ENCODE measurements around the gene PTPRJ. TPM values are rescaled to one million over a fixed set of nuclear protein-coding genes. Genes with fewer than 3 reads are reported as not detected.
A peak's percentile ranks its signal among the peaks of the same experiment; 100 is the strongest.
"Not testable (repeated sequence)": the region's sequence is repeated elsewhere in the genome, so short reads cannot be mapped to it uniquely, and the experiment has no call there.

Gene PTPRJ
- total RNA-seq, result 22.7 TPM

DNA sequence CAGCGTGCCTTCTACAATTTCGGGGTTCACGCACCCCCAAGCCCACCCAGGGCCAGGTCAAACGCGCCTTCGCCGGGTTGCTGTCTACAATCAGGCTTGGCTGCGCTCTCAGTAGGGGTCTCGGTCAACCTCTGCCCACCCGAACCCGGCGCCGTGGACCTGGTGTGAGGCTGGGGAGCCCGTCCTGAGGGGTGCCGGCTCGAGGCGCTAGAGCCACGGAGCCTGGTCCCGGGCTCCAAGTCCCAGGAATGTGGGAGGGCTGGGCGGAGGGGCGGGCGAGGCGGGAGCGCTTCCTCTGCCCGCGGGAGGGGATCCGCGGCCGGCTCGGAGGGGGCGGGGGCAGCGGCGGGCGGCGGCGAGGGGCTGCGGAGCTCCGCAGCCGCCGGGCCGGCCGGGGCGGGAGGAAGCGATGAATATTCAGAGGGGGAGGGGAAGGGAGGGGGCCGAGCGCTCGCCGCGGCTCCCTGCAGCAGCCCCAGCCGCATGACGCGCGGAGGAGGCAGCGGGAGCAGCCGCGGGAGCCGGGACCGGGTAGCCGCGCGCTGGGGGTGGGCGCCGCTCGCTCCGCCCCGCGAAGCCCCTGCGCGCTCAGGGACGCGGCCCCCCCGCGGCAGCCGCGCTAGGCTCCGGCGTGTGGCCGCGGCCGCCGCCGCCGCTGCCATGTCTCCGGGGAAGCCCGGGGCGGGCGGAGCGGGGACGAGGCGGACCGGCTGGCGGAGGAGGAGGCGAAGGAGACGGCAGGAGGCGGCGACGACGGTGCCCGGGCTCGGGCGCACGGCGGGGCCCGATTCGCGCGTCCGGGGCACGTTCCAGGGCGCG lies at the start of gene PTPRJ:
Gene PTPRJ (plus strand): TSS at position 472 of the 819 bp plus-strand sequence. CDS start 354 bp downstream, outside the sequence.
- DNase-seq (ENCODE audit: low spot score) (peak; percentile 80), ATAC-seq (peak; percentile 70)

DNA sequence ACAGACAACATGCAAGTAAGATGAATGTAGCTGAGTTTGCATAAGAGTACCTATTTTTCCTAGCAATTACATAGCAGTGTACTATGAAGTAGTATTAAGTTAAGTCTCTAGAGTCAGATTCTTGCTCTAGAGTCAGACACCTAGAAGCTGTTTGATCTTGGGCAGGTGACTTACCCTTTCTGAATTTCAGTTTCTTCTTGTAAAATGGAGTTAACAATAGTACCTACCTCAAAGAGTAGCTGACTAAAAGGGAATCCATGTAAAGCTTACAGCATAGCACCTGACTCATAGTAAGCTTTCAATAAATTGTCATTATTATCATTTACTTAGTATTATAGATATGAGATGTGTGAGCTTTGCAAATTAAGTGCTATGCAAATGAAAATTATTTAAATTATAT lies 47.8 kb upstream of the PTPRJ start:
- no peak for DNase-seq (ENCODE audit: low spot score)
- no peak for ATAC-seq

GRCh38 chr11:47933797-47934196 lies 46.6 kb upstream of the PTPRJ start:
- not testable (repeated sequence) for ATAC-seq

GRCh38 chr11:47938791-47939560 lies 41.4 kb upstream of the PTPRJ start:
- DNase-seq (ENCODE audit: low spot score) (no peak), ATAC-seq (no peak)

More at GRCh38 chr11:47933797-47934196, 46.6 kb upstream of the PTPRJ start:
- DNase-seq (ENCODE audit: low spot score), result not testable (repeated sequence)

DNA sequence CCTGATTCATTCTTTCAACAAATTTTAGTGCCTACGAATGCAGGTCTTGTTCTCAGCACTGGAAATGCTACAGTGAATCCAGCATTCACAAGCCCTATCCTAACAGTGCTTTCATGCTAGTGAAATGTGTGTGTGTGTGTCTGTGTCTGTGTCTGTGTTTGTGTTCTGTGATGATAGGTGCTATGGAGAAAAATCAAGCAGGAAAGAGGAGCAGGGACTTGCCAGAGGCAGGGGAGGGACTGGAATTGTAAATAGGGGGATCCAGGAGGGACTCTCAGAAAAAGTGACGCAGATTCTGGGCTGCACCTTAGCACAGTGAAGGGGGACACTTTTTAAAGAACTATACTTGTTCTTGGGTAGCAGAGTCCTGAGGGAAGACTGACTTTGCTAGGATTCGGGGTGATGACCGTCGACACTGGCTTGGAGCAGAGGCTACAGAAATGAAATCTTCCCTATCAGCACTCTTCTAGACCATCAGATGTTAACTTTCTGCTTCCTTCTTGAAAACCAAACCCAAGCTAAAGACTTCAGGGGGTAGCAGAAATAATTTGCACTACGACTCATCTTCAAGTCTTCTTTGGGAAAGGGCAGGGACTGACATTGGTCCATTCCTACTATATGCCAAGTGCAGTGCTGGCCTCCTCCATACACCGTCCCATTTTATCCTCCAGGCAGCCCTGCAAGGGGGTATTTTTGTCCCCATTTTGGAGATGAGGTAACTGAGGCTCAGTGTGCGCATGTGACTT lies 39.3 kb upstream of the PTPRJ start:
- ATAC-seq (no peak), DNase-seq (ENCODE audit: low spot score) (no peak)

DNA sequence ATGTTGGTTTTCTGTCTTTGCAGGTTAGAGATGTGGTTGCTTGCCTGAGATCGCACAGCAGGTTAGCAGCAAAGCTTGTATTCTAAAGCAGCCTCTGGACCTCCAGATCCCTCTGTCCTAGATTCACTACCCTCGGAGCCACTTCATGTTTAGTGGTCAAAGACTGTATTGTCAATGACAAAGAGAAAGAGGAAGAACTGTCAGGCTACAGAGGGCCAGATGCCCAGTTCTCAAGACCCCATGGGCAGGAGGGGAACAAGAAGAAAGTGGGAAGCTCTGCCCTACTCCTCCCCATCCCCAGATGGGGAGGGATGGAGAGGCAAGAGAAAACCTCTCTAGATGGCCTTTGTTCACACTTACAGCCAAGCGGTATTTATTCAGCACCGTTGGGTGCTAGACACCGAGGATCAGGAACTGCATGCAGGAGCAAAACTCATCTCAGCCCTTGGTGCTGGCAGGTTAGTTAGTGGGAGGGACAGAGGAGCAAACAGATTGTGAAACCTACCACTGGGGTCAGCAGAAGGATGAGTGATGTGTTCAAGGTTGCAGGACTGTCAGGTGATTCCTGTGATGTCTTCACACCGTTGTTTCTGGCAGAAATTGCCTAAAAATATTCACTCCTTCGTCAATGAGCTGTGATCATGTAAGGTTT lies 38.3 kb upstream of the PTPRJ start:
- DNase-seq (ENCODE audit: low spot score) (peak; percentile 88), ATAC-seq (peak; percentile 83)

DNA sequence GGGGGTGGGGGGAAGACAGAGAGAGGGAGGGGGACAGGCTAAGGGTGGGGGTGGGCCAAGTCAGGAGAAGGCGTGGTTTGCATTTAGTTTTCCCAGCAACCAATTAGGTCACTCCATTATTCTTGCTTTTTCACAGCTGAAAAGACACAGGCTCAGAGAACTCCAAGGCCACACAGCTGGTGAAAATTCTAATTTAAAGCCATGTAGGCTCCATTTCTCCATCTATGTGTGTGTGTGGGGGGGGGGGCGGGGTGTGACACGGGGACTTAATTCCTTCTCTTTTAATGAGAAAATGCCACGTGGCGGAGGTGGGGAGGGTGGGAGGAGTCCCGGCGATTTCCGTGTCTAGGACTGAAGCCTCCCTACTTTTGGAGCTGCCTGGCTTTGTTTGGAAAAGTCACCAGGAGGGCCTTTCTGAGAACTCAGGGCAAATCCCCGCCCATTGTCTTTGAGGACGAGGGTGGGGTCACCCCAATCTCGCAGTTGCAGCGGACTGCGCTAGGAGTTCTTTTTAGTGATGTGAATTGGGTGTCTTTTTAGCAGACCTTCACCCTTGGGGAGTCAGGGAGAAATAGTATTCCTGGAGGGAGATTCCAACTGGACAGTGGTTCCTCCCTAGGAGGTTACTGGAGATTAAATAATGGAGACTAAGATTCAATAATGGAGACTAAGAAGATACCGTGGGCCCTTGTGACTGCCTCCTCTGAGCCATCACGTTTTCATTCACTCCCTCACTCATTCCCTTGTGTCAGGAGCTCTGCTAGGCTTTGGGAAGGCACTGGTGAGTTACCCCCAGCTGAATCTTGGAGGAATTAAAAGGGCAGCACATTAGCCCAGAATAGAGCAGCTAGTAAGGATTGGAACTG lies 36.4 kb upstream of the PTPRJ start:
- DNase-seq (ENCODE audit: low spot score) (no peak), ATAC-seq (no peak)

- ATAC-seq, result no peak
- DNase-seq (ENCODE audit: low spot score), result no peak
These were observed 35.7 kb upstream of the PTPRJ start for GRCh38 chr11:47944632-47945031.

DNA sequence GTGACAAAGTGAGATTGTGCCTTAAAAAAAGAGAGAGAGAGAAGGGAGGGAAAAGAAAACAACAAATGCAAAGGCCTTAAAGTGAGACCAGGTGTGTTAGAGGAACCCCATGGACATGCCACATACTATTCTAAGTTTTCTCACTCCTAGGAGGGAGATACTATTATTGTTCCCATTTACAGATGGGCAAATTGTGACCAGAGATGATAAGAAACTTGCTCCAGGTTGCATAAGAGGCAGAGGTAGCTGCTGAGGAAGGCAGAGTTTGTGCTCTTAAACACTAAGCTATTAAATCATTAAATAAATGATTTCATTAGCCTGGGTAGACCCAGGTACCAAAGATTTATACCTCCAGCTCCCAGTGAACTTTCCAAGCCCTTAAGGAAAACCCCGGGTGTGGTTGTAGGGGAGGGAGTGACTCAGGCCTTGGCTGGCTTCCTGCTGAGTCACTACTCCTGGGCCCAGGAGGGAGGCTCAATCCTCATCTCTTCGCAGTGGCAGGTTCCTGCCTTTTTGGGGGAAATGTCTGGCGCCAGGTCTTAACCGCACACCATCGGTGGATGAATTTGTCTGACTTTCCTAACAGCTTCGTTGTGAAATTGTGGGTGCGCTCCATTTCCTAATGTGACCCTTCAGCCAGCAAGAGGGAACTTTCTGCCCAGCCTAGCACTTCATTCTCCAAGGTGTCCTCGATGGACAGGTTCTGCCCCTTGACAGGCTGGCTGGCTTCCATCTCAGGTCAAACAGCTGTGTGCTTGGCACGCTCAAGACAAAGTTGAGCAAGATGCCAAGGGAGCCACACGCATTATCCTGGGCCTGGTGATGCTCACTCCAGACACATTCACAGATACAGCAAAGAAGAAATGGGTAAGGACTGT lies 33.4 kb upstream of the PTPRJ start:
- ATAC-seq (peak; percentile 66), DNase-seq (ENCODE audit: low spot score) (peak; percentile 59)

GRCh38 chr11:47948137-47948536 lies 32.2 kb upstream of the PTPRJ start:
- DNase-seq (ENCODE audit: low spot score), result no peak
- peak; percentile 33 for ATAC-seq

DNA sequence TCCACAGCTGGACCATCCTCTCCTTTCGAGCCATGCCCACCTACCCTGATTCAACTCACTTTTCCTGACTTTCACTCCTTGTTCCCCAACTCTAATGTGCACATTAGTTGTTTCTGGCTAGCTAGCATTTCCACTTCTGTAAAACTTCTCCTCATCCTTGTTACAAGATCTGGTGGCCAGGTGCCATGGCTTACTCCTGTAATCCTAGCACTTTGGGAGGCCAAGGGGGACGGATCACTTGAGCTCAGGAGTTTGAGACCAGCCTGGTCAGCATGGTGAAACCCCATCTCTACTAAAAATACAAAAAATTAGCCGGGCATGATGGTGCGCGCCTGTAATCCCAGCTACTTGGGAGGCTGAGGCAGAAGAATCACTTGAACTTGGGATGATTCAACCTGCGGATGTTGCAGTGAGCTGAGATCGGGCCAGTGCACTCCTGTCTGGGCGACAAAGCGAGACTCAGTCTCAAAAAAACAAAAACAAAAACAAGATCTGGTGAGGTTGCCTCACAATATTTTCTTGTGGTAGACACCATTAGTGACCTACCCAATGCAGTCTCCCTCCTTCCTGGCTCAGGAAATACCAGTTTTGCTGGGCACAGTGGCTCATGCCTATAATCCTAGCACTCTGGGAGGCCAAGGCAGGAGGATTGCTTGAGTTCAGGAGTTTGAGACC lies 31.2 kb upstream of the PTPRJ start:
- DNase-seq (ENCODE audit: low spot score); ATAC-seq: not testable (repeated sequence)

DNA sequence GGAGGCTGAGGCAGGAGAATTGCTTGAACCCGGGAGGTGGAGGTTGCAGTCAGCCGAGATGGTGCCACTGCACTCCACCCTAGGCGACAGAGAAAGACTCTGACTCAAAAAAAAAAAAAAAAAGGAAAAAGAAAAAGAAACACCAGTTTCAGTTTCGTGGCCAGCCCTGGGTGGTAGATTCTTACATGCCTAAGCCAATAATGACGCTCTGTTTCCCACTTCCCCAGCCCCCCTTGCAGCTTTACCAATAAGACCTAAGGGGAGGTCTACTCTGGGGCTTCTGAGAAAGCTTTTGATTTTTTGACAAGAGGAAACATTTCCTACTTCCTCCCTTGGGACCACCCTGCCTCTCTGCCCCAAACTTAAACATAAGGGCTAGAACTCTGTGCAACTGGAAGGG lies 30.0 kb upstream of the PTPRJ start:
- DNase-seq (ENCODE audit: low spot score) (no peak), ATAC-seq (no peak)

- DNase-seq (ENCODE audit: low spot score); ATAC-seq: not testable (repeated sequence)
These were observed 28.9 kb upstream of the PTPRJ start for GRCh38 chr11:47951504-47951903.

- peak; percentile 44 for ATAC-seq
- no peak for DNase-seq (ENCODE audit: low spot score)
These were observed 25.2 kb upstream of the PTPRJ start for GRCh38 chr11:47955061-47955755.

DNA sequence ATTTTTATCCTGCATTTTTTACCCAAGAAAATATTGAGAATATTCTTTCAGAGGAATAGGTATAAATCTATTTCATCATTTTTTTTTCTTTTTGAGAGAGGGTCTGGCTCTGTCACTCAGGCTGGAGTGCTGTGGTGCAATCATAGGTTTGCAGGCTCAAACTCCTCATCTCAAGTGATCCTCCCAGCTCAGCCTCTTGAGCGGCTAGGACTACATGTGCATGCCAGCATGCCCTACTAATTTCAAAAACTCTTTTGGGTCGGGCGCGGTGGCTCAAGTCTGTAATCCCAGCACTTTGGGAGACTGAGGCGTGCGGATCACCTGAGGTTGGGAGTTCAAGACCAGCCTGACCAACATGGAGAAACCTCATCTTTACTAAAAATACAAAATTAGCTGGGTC lies 20.3 kb upstream of the PTPRJ start:
- no peak for ATAC-seq
- DNase-seq (ENCODE audit: low spot score), result no peak

DNA sequence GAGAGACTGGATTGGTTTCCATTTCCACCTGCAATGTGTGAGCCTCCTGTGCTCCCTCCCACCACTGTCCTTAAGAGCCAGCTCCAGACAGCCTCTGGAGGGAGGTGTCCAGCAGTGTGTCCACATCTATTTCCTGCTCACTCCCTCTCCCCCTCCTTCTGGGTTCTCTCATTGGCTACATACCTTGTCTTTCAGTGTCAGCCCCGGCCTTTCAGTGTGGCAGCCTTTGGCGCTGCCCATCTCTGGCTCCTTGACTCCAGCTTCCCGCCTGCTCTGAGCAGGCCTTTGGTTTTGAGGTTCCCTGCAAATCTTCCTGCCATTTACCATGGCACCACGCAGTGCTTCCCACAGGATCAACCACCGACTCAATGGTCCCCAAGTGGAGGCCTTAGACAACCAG lies 19.0 kb upstream of the PTPRJ start:
- no peak for ATAC-seq
- no peak for DNase-seq (ENCODE audit: low spot score)

- no peak for ATAC-seq
- no peak for DNase-seq (ENCODE audit: low spot score)
These were observed 15.8 kb upstream of the PTPRJ start for GRCh38 chr11:47964546-47964945.

All from left lobe of liver (tissue), 2 donors.